Uterus (tissue), 2 donors: Measurements from ENCODE around the gene LPP.

Experiments
- POLR2A ChIP-seq, 2 donors: fragments of 450-650 bp; IDR thresholded peaks; one replicate each; pipeline ENCODE4 v1.6.1; 2016; ENCODE audit warnings: antibody characterized with exemption in 2 of 2, mild to moderate bottlenecking in 1 of 2, moderate library complexity in 1 of 2
- TF ChIP-seq, protein P1 (sequence below), 4 experiments: fragments of 200-600 bp in 2 of 4; fragments of 450-650 bp in 2 of 4; sonication (generic) in 2 of 4; IDR thresholded peaks; one replicate each; pipeline ENCODE4 v1.5.1; 2016 to 2019; ENCODE audit warnings: antibody characterized with exemption in 4 of 4, mild to moderate bottlenecking in 2 of 4, moderate library complexity in 1 of 4

DNA sequence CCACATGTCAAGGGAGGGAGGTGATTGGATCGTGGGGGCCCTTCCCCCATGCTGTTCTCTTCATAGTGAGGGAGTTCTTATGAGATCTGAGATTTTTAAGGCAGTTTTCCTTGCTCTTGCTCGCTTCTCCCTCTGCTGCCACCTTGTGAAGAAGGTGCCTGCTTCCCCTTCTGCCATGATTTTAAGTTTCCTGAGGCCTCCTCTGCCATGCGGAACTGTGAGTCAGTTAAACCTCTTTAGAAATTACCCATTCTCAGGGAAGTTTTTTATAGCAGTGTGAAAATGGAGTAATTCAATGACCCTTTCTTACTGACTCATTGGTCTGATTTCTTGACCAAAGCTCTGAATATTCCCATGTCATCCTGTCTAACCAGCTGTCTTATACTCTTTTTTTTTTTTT, 533.4 kb downstream of the LPP start:
- TF ChIP-seq POLR2A (IDR thresholded peaks at IDR 0.05) = no peak
- TF ChIP-seq, protein P1, sequence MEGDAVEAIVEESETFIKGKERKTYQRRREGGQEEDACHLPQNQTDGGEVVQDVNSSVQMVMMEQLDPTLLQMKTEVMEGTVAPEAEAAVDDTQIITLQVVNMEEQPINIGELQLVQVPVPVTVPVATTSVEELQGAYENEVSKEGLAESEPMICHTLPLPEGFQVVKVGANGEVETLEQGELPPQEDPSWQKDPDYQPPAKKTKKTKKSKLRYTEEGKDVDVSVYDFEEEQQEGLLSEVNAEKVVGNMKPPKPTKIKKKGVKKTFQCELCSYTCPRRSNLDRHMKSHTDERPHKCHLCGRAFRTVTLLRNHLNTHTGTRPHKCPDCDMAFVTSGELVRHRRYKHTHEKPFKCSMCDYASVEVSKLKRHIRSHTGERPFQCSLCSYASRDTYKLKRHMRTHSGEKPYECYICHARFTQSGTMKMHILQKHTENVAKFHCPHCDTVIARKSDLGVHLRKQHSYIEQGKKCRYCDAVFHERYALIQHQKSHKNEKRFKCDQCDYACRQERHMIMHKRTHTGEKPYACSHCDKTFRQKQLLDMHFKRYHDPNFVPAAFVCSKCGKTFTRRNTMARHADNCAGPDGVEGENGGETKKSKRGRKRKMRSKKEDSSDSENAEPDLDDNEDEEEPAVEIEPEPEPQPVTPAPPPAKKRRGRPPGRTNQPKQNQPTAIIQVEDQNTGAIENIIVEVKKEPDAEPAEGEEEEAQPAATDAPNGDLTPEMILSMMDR (IDR thresholded peaks at IDR 0.05) = no peak
